ENCODE measurements around the gene MRPS27. TPM values are rescaled to one million over a fixed set of nuclear protein-coding genes. Genes with fewer than 3 reads are reported as not detected.

The MRPS27 gene
- total and polyA plus RNA-seq, 2 of the 13 experiments (the other 11 are each of a cell fraction or from before 2014, with no cell fraction given) = 71.8 to 115 TPM

DNA sequence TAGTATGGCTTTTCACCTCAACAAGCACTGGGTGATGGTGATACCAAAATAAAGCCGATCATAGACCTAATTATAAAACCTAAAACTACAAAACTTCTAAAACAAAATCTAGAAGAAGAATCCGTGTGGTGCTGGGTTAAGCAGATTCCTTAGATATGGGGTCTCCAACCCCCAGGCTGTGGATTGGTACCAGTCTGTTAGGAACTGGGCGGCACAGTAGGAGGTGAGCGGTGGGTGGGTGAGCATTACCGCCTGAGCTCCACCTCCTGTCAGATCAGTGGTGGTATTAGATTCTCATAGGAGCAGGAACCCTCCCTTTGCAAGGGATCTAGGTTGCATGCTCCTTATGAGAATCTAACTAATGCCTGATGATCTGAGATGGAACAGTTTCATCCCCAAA, 33.2 kb downstream of the MRPS27 start (continued):
- TF ChIP-seq, protein P1, sequence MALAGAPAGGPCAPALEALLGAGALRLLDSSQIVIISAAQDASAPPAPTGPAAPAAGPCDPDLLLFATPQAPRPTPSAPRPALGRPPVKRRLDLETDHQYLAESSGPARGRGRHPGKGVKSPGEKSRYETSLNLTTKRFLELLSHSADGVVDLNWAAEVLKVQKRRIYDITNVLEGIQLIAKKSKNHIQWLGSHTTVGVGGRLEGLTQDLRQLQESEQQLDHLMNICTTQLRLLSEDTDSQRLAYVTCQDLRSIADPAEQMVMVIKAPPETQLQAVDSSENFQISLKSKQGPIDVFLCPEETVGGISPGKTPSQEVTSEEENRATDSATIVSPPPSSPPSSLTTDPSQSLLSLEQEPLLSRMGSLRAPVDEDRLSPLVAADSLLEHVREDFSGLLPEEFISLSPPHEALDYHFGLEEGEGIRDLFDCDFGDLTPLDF (CRISPR knock-in tag; IDR thresholded peaks at IDR 0.05) = no peak

DNA sequence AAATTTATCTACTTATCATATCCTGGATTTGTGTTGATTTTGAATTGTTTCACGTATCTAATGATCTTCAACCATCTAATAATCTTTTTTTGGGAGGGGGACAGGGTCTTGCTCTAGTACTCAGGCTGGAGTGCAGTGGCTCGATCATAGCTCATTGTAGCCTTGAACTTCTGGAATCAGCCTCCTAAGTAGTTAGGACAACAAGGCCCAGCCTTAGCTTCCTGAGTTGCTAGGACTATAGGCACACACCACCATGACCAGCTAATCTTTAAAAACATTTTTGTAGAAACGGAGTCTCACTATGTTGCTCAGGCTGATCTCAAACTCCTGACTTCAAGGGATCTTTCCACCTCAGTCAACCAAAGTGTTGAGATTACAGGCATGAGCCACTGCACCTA, 34.6 kb downstream of the MRPS27 start:
- H3K9me3 ChIP-seq (ENCODE audit: low read length) = no peaks in the 10 kb centered on the region
- peaks cover 2 to 33% of the 10 kb centered on the region in 2 experiments for H3K36me3 ChIP-seq (replicated peaks in 1 of 2; ENCODE audit: control insufficient read depth in 1 of 2, insufficient read depth in 2 of 2, low read length in 2 of 2)
- POLR2A ChIA-PET = interaction anchor here (1.3 to 2.3 kb wide), 2 partner anchors 10 to 23 kb away, joined by 6 to 7 read pairs; no protein-coding TSS in a partner anchor
- 68% methylated on average over 3 of the region's 3 CpGs for WGBS (ENCODE audit: low lambda C conversion rate)
- no peaks in the 10 kb centered on the region for H4K20me1 ChIP-seq (ENCODE audit: insufficient read depth, low read length)
- DNase-seq (ENCODE audit: low spot score) = no peak
- intact Hi-C loops (cut with micrococcal nuclease; ENCODE audit: unreplicated experiment) (no loop called here), in situ Hi-C loops (cut with HindIII; ENCODE audit: extremely low pct_ligation_motif_present, low pct_unique_long_range_greater_than_20kb) (no loop called here)
- H3K27me3 ChIP-seq (ENCODE audit: control insufficient read depth in 1 of 2, insufficient read depth in 2 of 2, low read length in 2 of 2) = no peaks in the 10 kb centered on the region
- CTCF ChIA-PET (ENCODE audit: low intra/inter-chr PET ratio, low total read pairs) = no interaction called here
- BruUV-seq (replicated peaks) = no TSS peak
- no peak overlapping the region for H3K9ac ChIP-seq (ENCODE audit: insufficient read depth, low read depth, low read length)
- peak; percentile 56 for ATAC-seq
- H3K27ac ChIP-seq (ENCODE audit: extremely low read length, insufficient read depth, low read length) = peak overlapping the region; percentile 41
- peaks cover 2% of the 10 kb centered on the region for H3K79me2 ChIP-seq (ENCODE audit: insufficient read depth, low read length)
- no peak overlapping the region for H3K4me2 ChIP-seq (ENCODE audit: low read depth, low read length)
- no peak for FAIRE-seq
- peaks cover 42% of the 10 kb centered on the region for H3K4me1 ChIP-seq (ENCODE audit: insufficient read depth, low read length)
- H2AFZ ChIP-seq (ENCODE audit: low read length) = no peak overlapping the region
- no peak overlapping the region for H3K4me3 ChIP-seq (replicated peaks in 1 of 3; ENCODE audit: insufficient read depth in 1 of 3, low read depth in 2 of 3, low read length in 3 of 3)
- TF ChIP-seq, protein P2, sequence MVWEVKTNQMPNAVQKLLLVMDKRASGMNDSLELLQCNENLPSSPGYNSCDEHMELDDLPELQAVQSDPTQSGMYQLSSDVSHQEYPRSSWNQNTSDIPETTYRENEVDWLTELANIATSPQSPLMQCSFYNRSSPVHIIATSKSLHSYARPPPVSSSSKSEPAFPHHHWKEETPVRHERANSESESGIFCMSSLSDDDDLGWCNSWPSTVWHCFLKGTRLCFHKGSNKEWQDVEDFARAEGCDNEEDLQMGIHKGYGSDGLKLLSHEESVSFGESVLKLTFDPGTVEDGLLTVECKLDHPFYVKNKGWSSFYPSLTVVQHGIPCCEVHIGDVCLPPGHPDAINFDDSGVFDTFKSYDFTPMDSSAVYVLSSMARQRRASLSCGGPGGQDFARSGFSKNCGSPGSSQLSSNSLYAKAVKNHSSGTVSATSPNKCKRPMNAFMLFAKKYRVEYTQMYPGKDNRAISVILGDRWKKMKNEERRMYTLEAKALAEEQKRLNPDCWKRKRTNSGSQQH (CRISPR knock-in tag; IDR thresholded peaks at IDR 0.05; ENCODE audit: low read depth) = no peak
- TF ChIP-seq ZNF790 (CRISPR knock-in tag; IDR thresholded peaks at IDR 0.05; ENCODE audit: borderline replicate concordance) (no peak), MZF1 (CRISPR knock-in tag; IDR thresholded peaks at IDR 0.05; ENCODE audit: borderline replicate concordance) (no peak), KLF15 (CRISPR knock-in tag; IDR thresholded peaks at IDR 0.05; ENCODE audit: borderline replicate concordance) (no peak), SOX13 (IDR thresholded peaks at IDR 0.05) (no peak), SOX13 (CRISPR knock-in tag; conservative IDR thresholded peaks at IDR 0.05 in 1 of 2, IDR thresholded peaks at IDR 0.05 in 1 of 2) (peak in 1 of 2 experiments; percentile 40; a peak in 1 of 4 replicates), FOXA3 (CRISPR knock-in tag; IDR thresholded peaks at IDR 0.05) (peak; percentile 54), GATAD2A (CRISPR knock-in tag; IDR thresholded peaks at IDR 0.05) (peak; percentile 43; the same call in 1 of the 2 replicates), MED1 (CRISPR knock-in tag; IDR thresholded peaks at IDR 0.05) (peak; percentile 45; the same call in 1 of the 2 replicates), SALL1 (CRISPR knock-in tag; IDR thresholded peaks at IDR 0.05) (peak; percentile 40; the same call in 1 of the 2 replicates), RARA (CRISPR knock-in tag; IDR thresholded peaks at IDR 0.05) (0 out of 2 replicates have a peak, but pooled peaks have one; percentile 19), ZMYM4 (CRISPR knock-in tag; IDR thresholded peaks at IDR 0.05) (peak; percentile 40; the same call in 1 of the 2 replicates), HNF4A (CRISPR knock-in tag; IDR thresholded peaks at IDR 0.05) (peak; percentile 65)
- TF ChIP-seq, protein P3, sequence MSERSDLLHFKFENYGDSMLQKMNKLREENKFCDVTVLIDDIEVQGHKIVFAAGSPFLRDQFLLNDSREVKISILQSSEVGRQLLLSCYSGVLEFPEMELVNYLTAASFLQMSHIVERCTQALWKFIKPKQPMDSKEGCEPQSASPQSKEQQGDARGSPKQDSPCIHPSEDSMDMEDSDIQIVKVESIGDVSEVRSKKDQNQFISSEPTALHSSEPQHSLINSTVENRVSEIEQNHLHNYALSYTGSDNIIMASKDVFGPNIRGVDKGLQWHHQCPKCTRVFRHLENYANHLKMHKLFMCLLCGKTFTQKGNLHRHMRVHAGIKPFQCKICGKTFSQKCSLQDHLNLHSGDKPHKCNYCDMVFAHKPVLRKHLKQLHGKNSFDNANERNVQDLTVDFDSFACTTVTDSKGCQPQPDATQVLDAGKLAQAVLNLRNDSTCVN (CRISPR knock-in tag; IDR thresholded peaks at IDR 0.05; ENCODE audit: borderline replicate concordance) = 0 out of 2 replicates have a peak, but pooled peaks have one; percentile 36
- TF ChIP-seq, protein P4, sequence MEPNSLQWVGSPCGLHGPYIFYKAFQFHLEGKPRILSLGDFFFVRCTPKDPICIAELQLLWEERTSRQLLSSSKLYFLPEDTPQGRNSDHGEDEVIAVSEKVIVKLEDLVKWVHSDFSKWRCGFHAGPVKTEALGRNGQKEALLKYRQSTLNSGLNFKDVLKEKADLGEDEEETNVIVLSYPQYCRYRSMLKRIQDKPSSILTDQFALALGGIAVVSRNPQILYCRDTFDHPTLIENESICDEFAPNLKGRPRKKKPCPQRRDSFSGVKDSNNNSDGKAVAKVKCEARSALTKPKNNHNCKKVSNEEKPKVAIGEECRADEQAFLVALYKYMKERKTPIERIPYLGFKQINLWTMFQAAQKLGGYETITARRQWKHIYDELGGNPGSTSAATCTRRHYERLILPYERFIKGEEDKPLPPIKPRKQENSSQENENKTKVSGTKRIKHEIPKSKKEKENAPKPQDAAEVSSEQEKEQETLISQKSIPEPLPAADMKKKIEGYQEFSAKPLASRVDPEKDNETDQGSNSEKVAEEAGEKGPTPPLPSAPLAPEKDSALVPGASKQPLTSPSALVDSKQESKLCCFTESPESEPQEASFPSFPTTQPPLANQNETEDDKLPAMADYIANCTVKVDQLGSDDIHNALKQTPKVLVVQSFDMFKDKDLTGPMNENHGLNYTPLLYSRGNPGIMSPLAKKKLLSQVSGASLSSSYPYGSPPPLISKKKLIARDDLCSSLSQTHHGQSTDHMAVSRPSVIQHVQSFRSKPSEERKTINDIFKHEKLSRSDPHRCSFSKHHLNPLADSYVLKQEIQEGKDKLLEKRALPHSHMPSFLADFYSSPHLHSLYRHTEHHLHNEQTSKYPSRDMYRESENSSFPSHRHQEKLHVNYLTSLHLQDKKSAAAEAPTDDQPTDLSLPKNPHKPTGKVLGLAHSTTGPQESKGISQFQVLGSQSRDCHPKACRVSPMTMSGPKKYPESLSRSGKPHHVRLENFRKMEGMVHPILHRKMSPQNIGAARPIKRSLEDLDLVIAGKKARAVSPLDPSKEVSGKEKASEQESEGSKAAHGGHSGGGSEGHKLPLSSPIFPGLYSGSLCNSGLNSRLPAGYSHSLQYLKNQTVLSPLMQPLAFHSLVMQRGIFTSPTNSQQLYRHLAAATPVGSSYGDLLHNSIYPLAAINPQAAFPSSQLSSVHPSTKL (CRISPR knock-in tag; IDR thresholded peaks at IDR 0.05) = peak; percentile 44

All from HepG2 (cell line).